Measurements from ENCODE around the gene ZRSR2. TPM values are rescaled to one million over a fixed set of nuclear protein-coding genes. Genes with fewer than 3 reads are reported as not detected.

ZRSR2 gene
- polyA plus RNA-seq, 1 donor = 12.3 TPM

- DNase-seq (ENCODE audit: low read depth) = no peak
Observed at GRCh38 chrX:15853586-15854079, 63.3 kb downstream of the ZRSR2 start.

- no peak for DNase-seq (ENCODE audit: low read depth)
Observed at GRCh38 chrX:15854080-15854655, 63.9 kb downstream of the ZRSR2 start.

- peak; percentile 77 for DNase-seq (ENCODE audit: low read depth)
Observed at GRCh38 chrX:15854712-15855567, 64.7 kb downstream of the ZRSR2 start, which contains the start of gene AP1S2. Gene AP1S2, minus strand, starts transcription at chrX:15854813. Its CDS starts 2,289 bp downstream, at chrX:15852524.

GRCh38 chrX:15855568-15856221 lies 65.4 kb downstream of the ZRSR2 start:
- no peak for DNase-seq (ENCODE audit: low read depth)

- no peak for DNase-seq (ENCODE audit: low read depth)
Observed at GRCh38 chrX:15856222-15856587, 65.9 kb downstream of the ZRSR2 start.

- DNase-seq (ENCODE audit: low read depth) = no peak
Observed at GRCh38 chrX:15856636-15857035, 66.4 kb downstream of the ZRSR2 start.

GRCh38 chrX:15858051-15858450 lies 67.8 kb downstream of the ZRSR2 start:
- no peak for DNase-seq (ENCODE audit: low read depth)

- no peak for DNase-seq (ENCODE audit: low read depth)
Observed at GRCh38 chrX:15860921-15861320, 70.6 kb downstream of the ZRSR2 start.

- no peak for DNase-seq (ENCODE audit: low read depth)
Observed at GRCh38 chrX:15864023-15864422, 73.7 kb downstream of the ZRSR2 start.

GRCh38 chrX:15864629-15865028 lies 74.3 kb downstream of the ZRSR2 start:
- no peak for DNase-seq (ENCODE audit: low read depth)

GRCh38 chrX:15866147-15866546 lies 75.9 kb downstream of the ZRSR2 start:
- no peak for DNase-seq (ENCODE audit: low read depth)

GRCh38 chrX:15869695-15870094 lies 79.4 kb downstream of the ZRSR2 start:
- no peak for DNase-seq (ENCODE audit: low read depth)

- no peak for DNase-seq (ENCODE audit: low read depth)
Observed at GRCh38 chrX:15870310-15870709, 80.0 kb downstream of the ZRSR2 start.

Other genes with a start within 250 kb of the ZRSR2 start
- gene ACE2, start 189.5 kb upstream of the ZRSR2 start, polyA plus RNA-seq (ENCODE audit: insufficient read length) = not detected
- 0.61 TPM for gene CLTRN, start 125.7 kb upstream of the ZRSR2 start, polyA plus RNA-seq (ENCODE audit: insufficient read length)
- 4.5 TPM for gene CA5B, start 52.2 kb upstream of the ZRSR2 start, polyA plus RNA-seq (ENCODE audit: insufficient read length)
- gene AP1S2, start 64.3 kb downstream of the ZRSR2 start, polyA plus RNA-seq (ENCODE audit: insufficient read length) = 38.9 TPM

All from forelimb muscle (tissue), 1 donor.